ENCODE data around the gene SNAPC3.
"Not testable (repeated sequence)": the region's sequence is repeated elsewhere in the genome, so short reads cannot be mapped to it uniquely, and the experiment has no call there.

The SNAPC3 gene

GRCh38 chr9:15423231-15423985 lies 732 bp downstream of the SNAPC3 start:
- DNase-seq, result no peak

DNA sequence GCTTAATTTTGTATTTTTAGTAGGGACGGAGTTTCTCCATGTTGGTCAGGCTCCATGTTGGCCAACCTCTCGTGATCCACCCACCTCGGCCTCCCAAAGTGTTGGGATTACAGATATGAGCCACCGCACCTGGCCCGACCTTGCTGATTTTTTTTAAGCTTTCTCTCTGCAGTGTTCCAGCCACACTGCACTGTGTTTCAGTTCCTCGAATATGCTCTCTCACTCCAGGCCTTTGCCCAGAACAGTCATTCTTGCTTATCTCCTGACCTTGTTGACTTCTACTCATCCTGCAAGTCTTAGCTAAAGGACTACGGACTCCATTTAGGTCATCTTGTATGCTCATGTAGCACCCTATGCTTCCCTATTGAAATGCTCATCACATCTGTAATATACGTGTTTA lies 3.3 kb downstream of the SNAPC3 start:
- DNase-seq, result no peak

DNA sequence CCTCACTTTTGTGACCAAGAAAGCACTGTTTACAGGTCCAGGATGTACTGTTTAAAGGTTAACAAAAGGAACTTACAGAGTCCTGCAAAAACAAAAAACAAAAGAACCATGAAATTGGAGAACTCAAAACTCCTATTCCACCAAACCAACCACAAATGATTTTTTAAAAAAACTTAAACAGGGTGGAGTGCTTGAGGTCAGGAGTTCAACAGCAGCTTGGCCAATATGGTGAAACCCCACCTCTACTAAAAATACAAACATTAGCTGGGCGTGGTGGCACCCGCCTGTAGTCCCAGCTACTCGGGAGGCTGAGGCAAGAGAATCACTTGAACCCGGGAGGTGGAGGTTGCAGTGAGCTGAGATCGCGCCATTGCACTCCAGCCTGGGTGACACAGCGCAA lies 5.0 kb downstream of the SNAPC3 start:
- DNase-seq, result not testable (repeated sequence)

DNA sequence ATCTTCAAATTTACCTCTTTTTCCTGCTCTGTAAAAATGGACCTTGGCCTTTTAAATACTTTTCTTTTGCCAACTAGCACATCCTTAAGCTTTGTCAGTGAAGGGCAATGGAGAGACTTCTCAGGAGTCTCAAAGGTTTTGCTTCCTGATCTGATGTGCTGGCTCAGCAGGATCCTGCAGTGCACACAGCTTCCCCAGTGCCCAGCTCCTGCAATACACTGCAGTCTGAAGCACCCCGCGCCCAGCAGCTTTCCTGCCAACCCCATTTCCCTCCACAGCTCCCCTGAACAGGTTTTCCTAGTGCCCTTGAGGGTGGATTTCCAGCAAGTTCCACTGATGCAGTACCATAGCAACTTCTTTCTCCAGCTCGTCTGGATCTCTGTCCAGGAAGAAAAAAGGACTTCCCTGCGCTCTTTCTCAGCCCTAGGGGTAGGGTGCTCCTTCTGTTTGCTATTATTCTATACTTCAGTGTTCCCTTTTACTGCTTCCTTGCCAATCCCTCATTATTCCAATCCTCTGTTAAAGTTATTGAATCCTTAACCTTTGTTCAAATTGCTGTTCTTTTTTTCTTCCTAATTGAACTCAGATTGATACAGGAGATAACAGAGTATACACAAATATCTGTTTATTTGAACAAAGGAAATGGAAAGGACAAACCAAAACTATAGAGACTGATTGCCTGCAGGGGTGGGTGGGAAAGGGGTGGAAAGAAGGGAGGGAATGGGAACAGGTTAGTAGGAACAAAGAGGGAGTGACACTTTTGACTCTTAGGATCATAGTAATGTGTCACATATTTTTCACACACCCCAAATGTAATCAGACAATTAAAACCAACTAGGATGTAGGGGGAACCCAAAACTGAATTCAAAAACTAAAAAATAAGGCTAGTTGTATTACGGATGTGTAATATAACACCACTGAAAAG lies 8.5 kb downstream of the SNAPC3 start:
- DNase-seq, result no peak

- no peak for DNase-seq
Measured at GRCh38 chr9:15433191-15433590, 10.5 kb downstream of the SNAPC3 start.

GRCh38 chr9:15433661-15434060 lies 11.0 kb downstream of the SNAPC3 start:
- no peak for DNase-seq

DNA sequence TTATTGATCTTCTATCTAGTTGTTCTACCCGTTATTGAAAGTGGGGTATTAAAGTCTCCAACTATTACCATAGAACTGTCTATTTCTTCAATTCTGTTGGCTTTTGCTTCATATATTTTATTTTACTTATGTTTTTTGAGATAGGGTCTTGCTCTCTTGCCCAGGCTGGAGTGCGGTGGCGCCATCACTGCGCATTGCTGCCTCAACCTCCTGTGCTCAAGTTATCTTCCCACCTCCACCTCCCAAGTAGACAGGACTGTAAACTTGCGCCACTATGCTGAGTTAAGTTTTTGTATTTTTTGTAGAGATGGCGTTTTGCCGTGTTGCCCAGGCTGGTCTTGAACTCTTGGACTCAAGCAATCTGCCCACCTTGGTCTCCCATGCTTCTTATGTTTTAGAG lies 16.2 kb downstream of the SNAPC3 start:
- DNase-seq, result no peak

- not testable (repeated sequence) for DNase-seq
Measured at GRCh38 chr9:15441841-15442240, 19.2 kb downstream of the SNAPC3 start.

DNA sequence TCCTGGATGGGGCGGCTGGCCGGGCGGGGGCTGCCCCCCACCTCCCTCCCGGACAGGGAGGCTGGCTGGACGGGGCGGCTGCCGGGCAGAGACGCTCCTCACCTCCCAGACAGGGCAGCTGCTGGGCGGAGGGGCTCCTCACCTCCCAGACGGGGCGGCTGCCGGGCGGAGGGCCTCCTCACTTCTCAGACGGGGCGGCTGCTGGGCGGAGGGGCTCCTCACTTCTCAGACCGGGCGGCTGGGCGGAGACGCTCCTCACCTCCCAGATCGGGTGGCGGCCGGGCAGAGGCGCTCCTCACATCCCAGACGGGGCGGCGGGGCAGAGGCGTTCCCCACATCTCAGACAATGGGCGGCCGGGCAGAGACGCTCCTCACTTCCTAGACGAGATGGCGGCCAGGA lies 19.6 kb downstream of the SNAPC3 start:
- DNase-seq, result not testable (repeated sequence)

GRCh38 chr9:15444141-15444540 lies 21.5 kb downstream of the SNAPC3 start:
- DNase-seq, result no peak

- no peak for DNase-seq
Measured at GRCh38 chr9:15453956-15454355, 31.3 kb downstream of the SNAPC3 start.

DNA sequence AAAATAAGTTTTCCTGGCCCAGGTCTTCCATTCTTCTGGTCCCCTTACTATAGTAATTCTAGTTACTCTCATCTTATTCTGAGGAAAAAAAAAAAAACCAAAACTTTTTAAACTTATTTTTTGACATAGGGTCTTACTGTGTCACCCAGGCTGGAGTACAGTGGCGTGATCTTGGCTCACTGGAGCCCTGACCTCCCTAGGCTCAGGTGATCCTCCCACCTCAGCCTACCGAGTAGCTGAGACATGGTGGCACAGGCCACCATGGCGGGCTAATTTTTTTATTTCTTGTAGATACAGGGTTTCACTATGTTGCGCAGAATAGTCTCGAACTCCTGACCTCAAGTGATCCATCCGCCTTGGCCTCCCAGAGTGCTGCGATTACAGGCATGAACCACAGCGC lies 38.4 kb downstream of the SNAPC3 start:
- DNase-seq, result no peak

GRCh38 chr9:15461601-15462000 lies 38.9 kb downstream of the SNAPC3 start:
- no peak for DNase-seq

DNA sequence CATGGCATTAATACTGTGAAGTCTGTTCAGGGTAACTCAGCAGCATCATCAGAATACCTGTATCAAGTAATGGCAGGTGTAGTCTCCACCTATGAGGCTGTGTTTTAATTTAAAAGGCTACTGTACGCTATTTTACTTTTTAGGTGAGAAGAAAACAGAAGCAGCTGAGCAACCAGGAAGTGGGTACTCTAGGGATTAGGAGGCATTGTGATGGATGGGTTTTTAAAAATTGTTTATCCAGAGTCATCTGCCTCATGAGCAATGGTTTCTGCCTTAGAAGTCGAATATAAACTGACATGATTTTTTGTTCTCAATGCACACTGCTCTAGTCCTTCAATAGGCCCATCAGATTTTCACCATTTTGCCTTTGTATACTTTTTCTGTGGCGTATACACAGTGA lies 45.5 kb downstream of the SNAPC3 start:
- no peak for DNase-seq

GRCh38 chr9:15469406-15469805 lies 46.7 kb downstream of the SNAPC3 start:
- DNase-seq, result no peak

- no peak for DNase-seq
Measured at GRCh38 chr9:15469862-15470261, 47.2 kb downstream of the SNAPC3 start.

DNA sequence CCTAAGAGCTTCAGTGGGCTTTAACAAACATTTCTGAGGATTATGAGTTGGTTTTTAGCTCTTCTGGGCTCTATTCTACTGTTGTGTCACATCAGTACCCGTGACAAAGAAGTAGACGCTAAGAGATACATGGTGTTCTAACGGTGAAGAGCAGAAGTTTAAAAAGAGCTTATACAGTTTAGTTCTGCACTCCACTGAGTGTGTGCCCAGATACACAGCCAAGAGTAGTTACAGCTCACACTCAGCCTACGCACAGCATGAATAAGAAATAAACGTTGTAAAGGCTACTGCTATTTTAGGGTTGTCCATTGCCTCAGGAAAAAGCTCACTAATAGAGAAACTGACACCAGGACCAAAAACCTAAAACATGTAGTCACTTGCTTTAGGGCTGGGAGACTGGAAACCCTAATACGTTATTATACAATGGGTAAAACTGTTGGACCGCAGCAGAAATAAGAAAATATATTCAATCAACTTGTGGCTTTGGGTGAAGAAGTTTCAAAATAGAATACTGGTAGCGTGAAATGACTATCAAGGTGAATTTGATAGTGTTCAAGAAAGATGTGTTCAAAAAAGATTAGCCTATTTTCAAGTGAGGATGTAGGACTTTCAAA lies 53.4 kb downstream of the SNAPC3 start:
- no peak for DNase-seq

DNA sequence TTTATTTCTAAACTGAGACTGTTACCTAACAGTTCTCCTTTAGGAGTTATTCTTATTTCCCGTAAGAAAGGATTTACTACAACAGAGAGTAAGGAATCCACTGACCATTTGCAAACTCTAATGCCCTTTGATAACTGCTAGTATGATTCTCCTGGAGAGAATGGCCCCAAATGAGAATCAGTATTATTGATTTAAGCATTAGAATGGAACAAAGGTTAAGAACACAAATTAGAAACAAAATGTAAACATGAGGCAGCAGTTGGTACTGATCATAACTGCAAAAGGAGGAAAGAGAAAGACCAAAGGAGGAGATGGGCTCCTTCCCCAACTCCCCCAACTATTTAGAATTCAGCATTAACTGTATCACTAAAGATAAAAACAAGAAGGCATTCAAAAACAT lies 57.4 kb downstream of the SNAPC3 start:
- DNase-seq, result no peak

DNA sequence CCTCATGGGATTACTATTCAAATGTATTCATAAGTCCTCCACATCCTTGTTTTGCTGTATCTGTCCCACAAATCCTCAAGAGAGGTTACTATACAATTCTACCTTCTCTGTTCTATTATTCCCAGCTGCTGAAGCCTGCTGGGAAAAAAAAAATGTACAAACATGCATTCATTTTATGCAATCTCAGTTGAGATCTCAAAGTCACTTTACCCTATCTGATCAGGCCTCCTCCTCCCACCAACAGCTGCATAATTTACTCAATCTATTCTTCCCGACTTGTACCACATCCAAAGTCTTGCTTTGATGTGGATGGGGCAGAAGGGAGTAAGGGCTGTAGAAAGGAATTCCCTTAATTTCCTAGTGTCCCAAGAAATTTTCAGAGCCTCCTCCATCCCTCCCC lies 59.5 kb downstream of the SNAPC3 start:
- no peak for DNase-seq

DNA sequence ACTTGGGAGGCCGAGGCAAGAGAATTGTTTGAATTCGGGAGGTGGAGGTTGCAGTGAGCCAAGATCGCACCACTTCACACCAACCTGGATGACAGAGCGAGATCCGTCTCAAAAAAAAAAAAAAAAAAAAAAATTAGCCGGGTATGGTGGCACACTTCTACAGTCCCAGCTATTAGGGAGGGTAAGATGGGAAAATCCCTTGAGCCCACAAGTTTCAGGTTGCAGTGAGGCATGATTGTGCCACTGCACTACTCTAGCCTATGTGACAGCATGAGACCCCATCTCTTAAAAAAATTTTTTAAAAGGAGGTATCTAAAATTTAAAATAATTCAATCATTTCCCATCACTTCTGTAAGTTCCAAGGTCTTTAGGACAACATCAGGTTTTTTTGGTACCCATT lies 62.1 kb downstream of the SNAPC3 start:
- DNase-seq, result no peak

GRCh38 chr9:15485836-15486666 lies 63.4 kb downstream of the SNAPC3 start:
- no peak for DNase-seq

- DNase-seq, result no peak
Measured at GRCh38 chr9:15491950-15492349, 69.3 kb downstream of the SNAPC3 start.

Data from activated CD4-positive, alpha-beta T cell treated with anti-CD3 and anti-CD28 coated beads, Interleukin-2, amount 50 U/mL, for 48 hours (primary cell).